NB4 (cell line): ENCODE measurements around the gene JMY.

Source experiments
- CTCF ChIP-seq: IDR thresholded peaks from one replicate; pipeline ENCODE4 v1.5.1; 2012; ENCODE audit warnings: low read depth, low read length
- POLR2A ChIP-seq: IDR thresholded peaks from 2 replicates; pipeline ENCODE4 v1.6.1; 2011; ENCODE audit warnings: mild to moderate bottlenecking; ENCODE audit not compliant: insufficient read length; ENCODE audit errors: extremely low read depth

- TF ChIP-seq POLR2A (no peak), CTCF (no peak)
Measured at GRCh38 chr5:79241535-79241979, 5.6 kb downstream of the JMY start.
